VCaP (cell line): ENCODE results near the gene CDK6.

Experiments used
- H3K27ac ChIP-seq: fragments of 450-650 bp; 2 replicates; pipeline ENCODE4 v1.5.1; 2017
- CTCF ChIP-seq: fragments of 450-650 bp; conservative IDR thresholded peaks from 2 replicates; pipeline ENCODE4 v1.5.1; 2017; ENCODE audit warnings: mild to moderate bottlenecking, moderate library complexity

CDK6 gene

GRCh38 chr7:92670204-92670851, 166.0 kb downstream of the CDK6 start:
- no peak for TF ChIP-seq CTCF
- H3K27ac ChIP-seq: no peak overlapping the region

- no peak overlapping the region for H3K27ac ChIP-seq
- TF ChIP-seq CTCF: no peak
Observed at GRCh38 chr7:92669616-92670165, 166.7 kb downstream of the CDK6 start.

GRCh38 chr7:92668564-92668963, 167.8 kb downstream of the CDK6 start:
- no peak overlapping the region for H3K27ac ChIP-seq
- no peak for TF ChIP-seq CTCF

- TF ChIP-seq CTCF: no peak
- H3K27ac ChIP-seq: no peak overlapping the region
Observed at GRCh38 chr7:92667816-92668535, 168.4 kb downstream of the CDK6 start.

GRCh38 chr7:92665926-92666325, 170.4 kb downstream of the CDK6 start:
- no peak overlapping the region for H3K27ac ChIP-seq

GRCh38 chr7:92661651-92662050, 174.7 kb downstream of the CDK6 start:
- H3K27ac ChIP-seq: no peak overlapping the region
- no peak for TF ChIP-seq CTCF

More at GRCh38 chr7:92665926-92666325, 170.4 kb downstream of the CDK6 start:
- TF ChIP-seq CTCF: no peak

GRCh38 chr7:92658671-92659070, 177.7 kb downstream of the CDK6 start:
- no peak for TF ChIP-seq CTCF
- H3K27ac ChIP-seq: no peak overlapping the region
